Central memory CD8-positive, alpha-beta T cell (primary cell): Measurements from ENCODE around the gene IDH1.
"Not testable (repeated sequence)": the region's sequence is repeated elsewhere in the genome, so short reads cannot be mapped to it uniquely, and the experiment has no call there.

ENCODE experiments used
- ATAC-seq: fragments of 150-1000 bp; cut with Tn5 transposase; replicated peaks from 2 replicates; pipeline ENCODE4 v1.10.0; 2022; ENCODE audit warnings: mild to moderate bottlenecking, moderate FRiP score, moderate number of reproducible peaks; ENCODE audit not compliant: poor library complexity, severe bottlenecking; ENCODE audit errors: extremely low read depth
- DNase-seq, 2 donors: peaks; one replicate each; pipeline ENCODE4 v3.0.0; 2021; ENCODE audit warnings: low spot score in 2 of 2
- H3K27ac Mint-ChIP-seq: one replicate; pipeline ENCODE4 v1.8.0; 2022; ENCODE audit warnings: low read depth, mild to moderate bottlenecking, moderate library complexity, mixed read lengths
- H3K27me3 Mint-ChIP-seq: one replicate; pipeline ENCODE4 v1.8.0; 2022; ENCODE audit warnings: mixed read lengths
- H3K36me3 Mint-ChIP-seq: one replicate; pipeline ENCODE4 v1.8.0; 2022; ENCODE audit warnings: mild to moderate bottlenecking, moderate library complexity, mixed read lengths; ENCODE audit not compliant: insufficient read depth
- H3K4me1 Mint-ChIP-seq: one replicate; pipeline ENCODE4 v1.8.0; 2022; ENCODE audit warnings: mixed read lengths
- H3K4me3 Mint-ChIP-seq: one replicate; pipeline ENCODE4 v1.8.0; 2022; ENCODE audit warnings: mild to moderate bottlenecking, moderate library complexity, mixed read lengths
- H3K9me3 Mint-ChIP-seq: one replicate; pipeline ENCODE4 v1.8.0; 2022; ENCODE audit warnings: mixed read lengths

IDH1 gene

GRCh38 chr2:208269091-208269490 is 14.2 kb upstream of the IDH1 start:
- H3K9me3 Mint-ChIP-seq: no peaks in the 10 kb centered on the region
- ATAC-seq (no peak), DNase-seq (no peak)
- H3K27ac Mint-ChIP-seq: no peak overlapping the region
- no peaks in the 10 kb centered on the region for H3K27me3 Mint-ChIP-seq
- peaks cover 33% of the 10 kb centered on the region for H3K36me3 Mint-ChIP-seq
- H3K4me1 Mint-ChIP-seq: peaks cover 49% of the 10 kb centered on the region
- H3K4me3 Mint-ChIP-seq: no peak overlapping the region

GRCh38 chr2:208268156-208268952 is 13.5 kb upstream of the IDH1 start:
- peak overlapping the region; percentile 96 for H3K4me3 Mint-ChIP-seq
- H3K4me1 Mint-ChIP-seq: peaks cover 46% of the 10 kb centered on the region
- H3K27me3 Mint-ChIP-seq: no peaks in the 10 kb centered on the region
- ATAC-seq (no peak), DNase-seq (no peak)
- H3K27ac Mint-ChIP-seq: peak overlapping the region; percentile 95
- H3K9me3 Mint-ChIP-seq: no peaks in the 10 kb centered on the region
- peaks cover 26% of the 10 kb centered on the region for H3K36me3 Mint-ChIP-seq

GRCh38 chr2:208267526-208267925 is 12.7 kb upstream of the IDH1 start:
- Mint-ChIP-seq H3K4me3 (peak overlapping the region; percentile 96), H3K4me1 (peaks cover 46% of the 10 kb centered on the region)

GRCh38 chr2:208266936-208267335 is 12.1 kb upstream of the IDH1 start:
- Mint-ChIP-seq H3K4me3 (peak overlapping the region; percentile 96), H3K4me1 (peaks cover 46% of the 10 kb centered on the region)
- no peak for DNase-seq

More at GRCh38 chr2:208267526-208267925, 12.7 kb upstream of the IDH1 start:
- not testable (repeated sequence) for DNase-seq, H3K9me3 Mint-ChIP-seq, ATAC-seq, H3K27me3 Mint-ChIP-seq
- Mint-ChIP-seq H3K36me3 (peaks cover 22% of the 10 kb centered on the region), H3K27ac (peak overlapping the region; percentile 95)

GRCh38 chr2:208266553-208266893 is 11.7 kb upstream of the IDH1 start:
- Mint-ChIP-seq H3K36me3 (peaks cover 15% of the 10 kb centered on the region), H3K27me3 (no peaks in the 10 kb centered on the region), H3K27ac (peak overlapping the region; percentile 95), H3K4me3 (peak overlapping the region; percentile 96), H3K4me1 (peaks cover 44% of the 10 kb centered on the region), H3K9me3 (no peaks in the 10 kb centered on the region)
- no peak for DNase-seq
- peak; percentile 17 for ATAC-seq

More at GRCh38 chr2:208266936-208267335, 12.1 kb upstream of the IDH1 start:
- Mint-ChIP-seq H3K9me3 (no peaks in the 10 kb centered on the region), H3K27me3 (no peaks in the 10 kb centered on the region), H3K36me3 (peaks cover 19% of the 10 kb centered on the region), H3K27ac (peak overlapping the region; percentile 95)
- no peak for ATAC-seq

- H3K27me3 Mint-ChIP-seq: no peaks in the 10 kb centered on the region
- no peaks in the 10 kb centered on the region for H3K9me3 Mint-ChIP-seq
- H3K4me1 Mint-ChIP-seq: peaks cover 38% of the 10 kb centered on the region
- H3K36me3 Mint-ChIP-seq: peaks cover 11% of the 10 kb centered on the region
- peak; percentile 80 for ATAC-seq
- peak within 1 kb of the TSS; percentile 96 for H3K4me3 Mint-ChIP-seq
- peak within 1 kb of the TSS; percentile 95 for H3K27ac Mint-ChIP-seq
- peak; percentile 78 to 81 for DNase-seq
Observed at GRCh38 chr2:208265801-208266552, 11.1 kb upstream of the IDH1 start, which contains the start of gene PIKFYVE. Gene PIKFYVE (plus strand): TSS chr2:208266255. CDS start chr2:208271520, 5,265 bp downstream.

- Mint-ChIP-seq H3K4me3 (peak overlapping the region; percentile 96), H3K9me3 (no peaks in the 10 kb centered on the region), H3K27me3 (no peaks in the 10 kb centered on the region), H3K27ac (peak overlapping the region; percentile 95), H3K36me3 (peaks cover 11% of the 10 kb centered on the region), H3K4me1 (peaks cover 36% of the 10 kb centered on the region)
- ATAC-seq (peak; percentile 68), DNase-seq (peak in 1 of 2 donors; percentile 44)
Observed at GRCh38 chr2:208265371-208265800, 10.5 kb upstream of the IDH1 start.

GRCh38 chr2:208256849-208257813 is 2.3 kb upstream of the IDH1 start:
- H3K9me3 Mint-ChIP-seq, DNase-seq, H3K36me3 Mint-ChIP-seq, H3K27ac Mint-ChIP-seq, H3K4me3 Mint-ChIP-seq, H3K27me3 Mint-ChIP-seq, ATAC-seq: not testable (repeated sequence)
- peaks cover 27% of the 10 kb centered on the region for H3K4me1 Mint-ChIP-seq

- Mint-ChIP-seq H3K27ac (no peak overlapping the region), H3K27me3 (no peaks in the 10 kb centered on the region), H3K4me1 (peaks cover 27% of the 10 kb centered on the region), H3K4me3 (peak overlapping the region; percentile 98), H3K36me3 (peaks cover 9% of the 10 kb centered on the region), H3K9me3 (no peaks in the 10 kb centered on the region)
- DNase-seq (no peak), ATAC-seq (no peak)
Observed at GRCh38 chr2:208256192-208256782, 1.4 kb upstream of the IDH1 start.

GRCh38 chr2:208255557-208256106 is 761 bp upstream of the IDH1 start:
- H3K4me3 Mint-ChIP-seq: peak overlapping the region; percentile 98
- no peak for ATAC-seq
- no peaks in the 10 kb centered on the region for H3K9me3 Mint-ChIP-seq
- no peak overlapping the region for H3K27ac Mint-ChIP-seq
- H3K27me3 Mint-ChIP-seq: no peaks in the 10 kb centered on the region
- peaks cover 15% of the 10 kb centered on the region for H3K36me3 Mint-ChIP-seq
- peaks cover 27% of the 10 kb centered on the region for H3K4me1 Mint-ChIP-seq
- DNase-seq: no peak

- Mint-ChIP-seq H3K27me3 (no peaks in the 10 kb centered on the region), H3K4me3 (peak overlapping the region; percentile 98), H3K4me1 (peaks cover 32% of the 10 kb centered on the region), H3K27ac (peak overlapping the region; percentile 95), H3K36me3 (peaks cover 26% of the 10 kb centered on the region), H3K9me3 (no peaks in the 10 kb centered on the region)
- peak; percentile 65 to 73 for DNase-seq
- peak; percentile 75 for ATAC-seq
Observed at GRCh38 chr2:208254118-208254870, 577 bp downstream of the IDH1 start.
